HG02588 (cell line): ENCODE results near the gene GPR89A.
A peak's percentile ranks its signal among the peaks of the same experiment; 100 is the strongest.
"Not testable (repeated sequence)": the region's sequence is repeated elsewhere in the genome, so short reads cannot be mapped to it uniquely, and the experiment has no call there.

Source experiments
- ATAC-seq: cut with Tn5 transposase; IDR thresholded peaks from one replicate; pipeline ENCODE4 v1.9.1; 2021; ENCODE audit warnings: mild to moderate bottlenecking, moderate library complexity; ENCODE audit not compliant: unreplicated experiment

Gene GPR89A

DNA sequence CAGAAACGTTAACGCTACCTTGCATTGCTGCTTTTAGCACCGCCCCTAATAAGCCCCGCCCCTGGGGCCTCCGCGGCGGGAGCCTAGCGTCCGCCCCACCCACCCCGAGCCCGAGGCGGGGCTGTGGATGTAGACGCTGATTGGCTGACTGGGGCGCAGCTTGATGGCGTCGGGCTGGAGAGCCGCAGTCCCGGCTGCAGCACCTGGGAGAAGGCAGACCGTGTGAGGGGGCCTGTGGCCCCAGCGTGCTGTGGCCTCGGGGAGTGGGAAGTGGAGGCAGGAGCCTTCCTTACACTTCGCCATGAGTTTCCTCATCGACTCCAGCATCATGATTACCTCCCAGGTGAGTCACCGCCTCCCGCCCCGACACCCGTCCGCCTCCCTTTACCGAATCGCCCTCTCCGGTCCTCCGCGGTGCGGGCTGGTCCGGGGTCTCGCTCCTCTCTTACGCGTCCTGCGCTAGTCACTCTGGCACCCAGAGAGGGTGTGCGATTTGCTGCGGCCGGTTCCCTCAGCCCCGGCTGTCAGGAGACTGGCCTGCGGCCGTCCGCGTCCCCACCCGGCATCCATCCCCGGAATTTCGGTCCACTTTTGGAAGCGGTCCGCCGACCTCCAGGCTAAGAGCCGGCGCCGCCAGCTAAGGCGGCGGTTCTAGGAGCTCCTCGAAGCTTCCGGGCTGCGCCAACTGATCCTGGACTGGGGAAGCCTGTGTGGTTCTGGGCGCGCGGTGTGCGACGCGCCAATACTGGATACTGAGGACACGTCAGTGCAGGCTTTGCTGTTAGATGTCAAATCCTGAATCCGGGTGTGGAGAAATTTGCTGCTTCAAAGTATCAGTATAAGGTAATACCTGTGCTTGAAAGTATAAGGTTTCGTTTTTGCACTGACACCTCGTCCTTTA, at the start of gene GPR89A:
TSS of gene GPR89A (plus strand) at position 156 of the 901 bp plus-strand sequence. CDS start at position 302, 146 bp downstream.
- ATAC-seq = peak; percentile 96

DNA sequence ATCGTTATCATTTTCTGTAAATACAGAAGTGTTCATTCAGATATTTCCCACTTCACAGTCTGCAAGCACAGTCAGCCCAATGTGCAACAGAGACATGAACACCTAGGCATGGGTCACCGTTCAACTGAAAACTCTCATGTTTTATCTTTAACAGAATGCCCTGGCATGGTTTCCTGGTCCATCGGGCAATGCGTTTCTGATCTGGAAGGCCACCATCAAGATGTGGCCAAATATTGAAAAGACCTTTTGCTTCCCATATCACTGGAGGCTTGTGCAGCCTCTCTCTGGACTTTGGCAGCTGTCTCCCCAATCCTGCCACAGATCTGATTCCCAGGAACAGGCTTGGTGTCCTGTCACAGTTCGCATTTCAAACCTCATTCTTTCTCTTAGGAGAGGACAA, 21.0 kb upstream of the GPR89A start:
- ATAC-seq = not testable (repeated sequence)

DNA sequence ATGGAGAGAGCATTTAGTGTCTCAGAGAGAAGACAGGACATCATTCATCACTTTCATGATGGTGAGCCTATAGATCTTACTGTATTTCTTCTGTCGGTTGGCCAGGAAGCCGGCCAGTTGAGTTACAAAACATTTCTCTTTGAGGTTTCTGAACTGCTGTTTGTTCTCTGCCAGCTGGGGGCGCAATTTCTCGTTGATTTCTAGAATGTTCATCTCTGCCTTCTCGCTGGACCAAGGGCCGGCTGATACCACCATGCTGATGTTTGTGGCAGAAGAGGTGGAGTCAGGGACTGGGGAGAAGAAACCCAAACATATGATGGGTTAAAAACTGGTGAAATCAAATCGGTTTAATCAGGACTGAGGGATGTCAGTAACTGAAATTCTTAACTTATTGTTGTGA, 17.0 kb upstream of the GPR89A start:
- not testable (repeated sequence) for ATAC-seq

DNA sequence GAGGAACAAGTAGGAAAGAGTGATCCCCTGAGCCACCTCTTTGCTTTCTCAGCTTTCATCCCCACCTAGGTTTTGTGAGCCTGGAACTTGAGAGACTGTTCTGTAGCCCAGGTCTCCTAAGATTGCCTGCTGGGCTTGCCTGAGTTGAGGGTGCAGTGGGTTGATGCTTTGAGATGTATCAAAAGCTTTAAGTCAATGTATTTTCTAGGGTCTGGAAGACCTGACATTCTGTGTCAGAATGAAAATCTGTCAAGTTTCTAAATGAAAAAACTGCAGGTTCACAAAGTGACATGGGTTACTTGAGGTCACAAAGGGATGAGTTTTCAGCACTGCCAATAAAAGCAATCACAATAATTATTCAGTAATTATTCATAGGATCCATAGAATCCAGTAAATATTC, 15.4 kb upstream of the GPR89A start:
- not testable (repeated sequence) for ATAC-seq

DNA sequence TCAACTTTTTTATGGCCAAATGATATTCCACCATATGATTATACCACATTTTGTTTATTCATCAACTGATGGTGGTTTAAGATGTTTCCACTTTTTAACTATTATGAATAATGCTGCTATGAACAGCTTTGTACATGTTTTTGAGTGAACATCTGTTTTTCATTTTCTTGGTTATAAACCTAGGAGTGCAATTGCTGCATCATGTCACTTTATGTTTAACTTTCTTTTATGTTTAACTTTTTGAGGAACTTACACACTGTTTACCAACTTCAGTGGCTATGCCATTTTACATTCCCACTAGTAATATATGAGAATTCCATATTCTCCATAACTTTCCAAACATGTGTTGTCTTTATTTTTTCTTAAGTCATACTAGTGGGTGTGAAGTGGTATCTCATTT, 12.4 kb upstream of the GPR89A start:
- ATAC-seq = not testable (repeated sequence)

DNA sequence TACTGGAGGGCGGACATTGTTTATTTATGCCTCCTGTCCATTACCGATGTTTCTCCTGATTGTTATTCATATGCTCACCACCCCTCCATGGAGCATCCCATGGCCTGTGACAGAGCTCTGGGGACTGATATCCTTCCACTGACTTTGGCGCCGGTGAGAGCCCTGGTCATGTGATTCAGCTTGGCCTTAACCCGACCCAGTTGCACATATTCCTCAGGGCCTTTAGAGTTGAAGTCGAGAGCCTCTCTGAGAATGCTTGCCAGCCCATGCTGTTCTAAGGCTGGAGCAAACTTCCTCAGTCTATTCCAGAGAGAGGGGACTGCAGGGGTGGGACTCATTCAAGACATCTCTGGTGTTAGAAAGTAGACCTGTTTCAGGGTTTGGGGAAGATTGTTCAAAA, 11.6 kb upstream of the GPR89A start:
- ATAC-seq = not testable (repeated sequence)

DNA sequence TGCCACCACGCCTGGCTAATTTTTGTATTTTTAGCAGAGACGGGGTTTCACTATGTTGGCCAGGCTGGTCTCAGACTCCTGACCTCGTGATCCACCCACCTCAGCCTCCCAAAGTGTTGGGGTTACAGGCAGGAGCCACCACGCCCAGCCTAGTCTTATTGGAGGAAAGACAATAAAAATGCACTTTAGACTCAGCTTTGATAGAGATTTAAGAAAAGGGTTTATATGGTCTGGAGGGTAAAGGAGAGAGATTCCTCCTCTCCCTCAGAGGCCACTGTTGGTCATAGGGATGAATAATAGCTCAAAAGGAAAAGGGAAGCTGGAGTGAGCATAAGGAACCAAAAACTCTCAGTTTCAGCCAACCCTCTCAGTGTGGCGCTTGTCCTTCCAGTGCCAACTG, 8.4 kb upstream of the GPR89A start:
- ATAC-seq = not testable (repeated sequence)

DNA sequence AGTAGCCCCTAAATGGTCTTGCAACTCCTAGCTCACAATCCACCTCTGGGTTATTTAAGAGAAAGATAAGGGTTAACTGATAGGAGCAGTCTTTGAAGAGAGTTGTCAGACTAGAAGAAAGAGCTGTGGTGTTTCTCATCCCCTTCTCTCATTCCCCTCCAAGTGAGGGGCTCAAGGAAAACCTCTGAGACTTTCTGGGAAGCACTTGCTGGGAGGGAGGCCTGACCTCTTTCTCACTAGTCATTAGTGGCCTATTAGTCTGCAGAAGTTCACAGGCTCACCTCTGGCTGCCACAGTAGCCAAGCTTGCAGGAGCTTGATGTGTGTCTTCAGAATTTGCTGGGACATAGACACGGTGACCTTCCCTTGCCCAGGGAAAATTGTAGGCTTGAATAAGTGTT, 6.2 kb upstream of the GPR89A start:
- ATAC-seq = no peak

DNA sequence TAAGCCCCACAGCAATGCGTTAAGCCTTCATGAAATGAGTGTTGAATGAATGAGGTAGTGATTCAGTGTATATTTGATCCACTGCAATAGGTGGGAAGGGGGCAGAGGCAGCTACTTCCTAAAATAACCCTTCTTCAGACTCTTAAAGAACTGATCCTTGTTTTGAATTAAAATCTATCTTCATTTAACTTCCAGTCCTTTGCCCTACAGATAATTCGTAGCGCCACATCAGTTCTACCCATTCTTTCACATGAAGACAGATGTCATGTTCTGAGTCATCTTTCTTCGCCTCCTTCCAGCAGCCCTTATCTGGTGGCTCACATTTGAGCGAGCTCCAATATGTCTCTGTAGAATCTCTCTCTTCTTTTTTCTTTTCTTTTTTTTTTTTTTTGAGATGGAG, 948 bp upstream of the GPR89A start:
- not testable (repeated sequence) for ATAC-seq

DNA sequence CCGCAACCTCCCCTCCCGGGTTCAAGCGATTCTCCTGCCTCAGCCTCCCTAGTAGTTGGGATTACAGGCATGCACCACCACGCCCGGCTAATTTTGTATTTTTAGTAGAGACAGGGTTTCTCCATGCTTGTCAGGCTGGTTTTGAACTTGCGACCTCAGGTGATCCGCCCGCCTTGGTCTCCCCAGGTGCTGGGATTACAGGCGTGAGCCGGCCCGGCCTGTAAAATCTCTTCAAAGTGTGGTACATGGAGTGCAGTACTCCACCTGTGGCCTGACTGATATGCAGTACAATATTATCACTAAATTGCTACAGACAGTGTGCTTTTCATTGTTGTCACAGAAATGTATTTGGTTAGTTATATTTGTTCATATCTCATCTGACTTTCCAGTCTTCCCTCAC, 499 bp upstream of the GPR89A start:
- not testable (repeated sequence) for ATAC-seq

DNA sequence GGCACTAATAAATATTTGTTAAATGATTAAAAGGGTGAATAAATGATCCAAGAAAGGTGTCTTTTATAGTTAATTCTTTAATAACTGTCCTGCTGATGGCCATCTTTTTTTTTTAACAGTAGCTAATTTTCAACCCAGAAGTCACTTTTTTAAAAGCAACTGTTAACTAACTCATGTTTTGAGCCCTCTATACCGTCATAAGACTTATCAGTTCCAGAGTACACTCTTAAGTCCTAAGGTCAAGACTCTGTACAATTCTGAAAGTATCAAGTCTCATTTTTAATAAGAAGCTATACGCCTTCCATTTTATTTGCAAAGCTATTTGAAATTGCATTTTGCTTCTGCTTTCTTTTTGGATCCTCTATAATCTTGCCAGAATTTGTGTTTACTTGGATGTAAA, 3.0 kb downstream of the GPR89A start:
- not testable (repeated sequence) for ATAC-seq

DNA sequence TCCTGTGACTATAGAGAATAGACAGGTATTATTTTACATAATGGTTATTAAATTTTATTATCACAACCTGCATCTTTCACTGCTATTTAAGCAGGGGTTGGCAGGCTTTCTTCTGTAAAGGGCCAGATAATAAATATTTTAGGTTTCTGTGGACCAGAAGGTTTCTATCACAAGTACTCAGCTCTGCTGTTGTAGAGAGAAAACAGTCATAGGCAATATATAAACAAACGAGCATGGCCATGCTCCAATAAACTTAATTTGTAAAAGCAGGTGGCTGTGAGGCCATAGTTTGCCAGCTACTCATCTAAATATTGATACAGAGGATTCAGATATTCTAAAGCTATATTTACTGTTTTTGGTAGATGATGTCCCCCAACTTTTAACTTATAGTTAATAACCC, 12.3 kb downstream of the GPR89A start:
- ATAC-seq = not testable (repeated sequence)

DNA sequence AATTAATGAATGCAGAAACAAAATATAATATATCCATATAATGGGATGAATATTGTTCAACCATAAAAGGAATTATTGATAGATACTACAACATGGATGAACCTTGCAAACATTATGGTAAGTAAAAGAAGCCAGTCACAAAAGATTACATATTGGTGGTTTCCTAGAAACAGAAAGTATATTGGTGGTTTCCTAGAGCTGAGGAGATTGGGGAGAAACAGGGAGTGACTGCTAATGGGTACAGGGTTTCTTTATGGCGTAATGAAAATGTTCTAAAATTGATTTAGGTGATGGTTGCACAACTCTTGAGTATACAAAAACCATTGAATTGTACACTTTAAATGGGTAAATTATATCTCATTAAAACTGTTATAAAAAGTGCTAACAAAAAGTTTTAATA, 14.4 kb downstream of the GPR89A start:
- not testable (repeated sequence) for ATAC-seq

DNA sequence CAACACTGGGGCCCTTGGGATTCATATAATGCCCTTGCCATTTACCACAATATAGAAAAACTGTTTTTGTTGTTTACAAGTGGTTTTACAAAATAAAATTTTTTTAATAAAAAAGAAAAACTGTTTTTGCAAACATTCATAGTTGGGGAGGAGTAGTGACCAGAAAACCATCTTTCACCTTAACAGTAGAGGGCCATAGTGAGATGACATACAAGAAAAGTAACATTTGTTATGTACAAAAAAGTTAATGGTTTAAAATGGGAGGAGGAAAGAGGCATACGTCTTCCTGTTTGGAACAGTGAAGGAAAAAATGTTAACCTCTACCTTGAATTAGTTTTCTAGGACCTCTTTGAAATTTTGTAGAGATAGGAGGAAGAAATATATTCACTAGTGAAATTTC, 28.4 kb downstream of the GPR89A start:
- not testable (repeated sequence) for ATAC-seq

DNA sequence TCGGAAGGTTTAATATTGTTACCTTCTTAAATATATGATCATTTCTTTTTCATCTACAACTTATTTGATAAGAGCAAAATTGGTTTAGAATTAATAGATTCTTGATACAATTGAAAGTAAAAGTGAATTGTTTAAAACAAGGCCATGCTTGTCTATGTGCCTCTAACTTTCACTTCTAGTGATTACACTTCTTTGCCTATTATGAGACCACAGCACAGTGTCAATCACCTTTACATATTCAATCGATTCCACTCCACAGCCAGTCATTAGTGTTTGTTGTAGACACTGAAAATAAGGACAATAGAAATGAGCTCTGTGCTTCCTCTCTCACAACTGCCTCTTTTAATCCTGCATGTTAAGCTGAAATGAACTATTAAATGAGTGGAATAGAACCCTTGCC, 34.1 kb downstream of the GPR89A start:
- ATAC-seq = not testable (repeated sequence)

DNA sequence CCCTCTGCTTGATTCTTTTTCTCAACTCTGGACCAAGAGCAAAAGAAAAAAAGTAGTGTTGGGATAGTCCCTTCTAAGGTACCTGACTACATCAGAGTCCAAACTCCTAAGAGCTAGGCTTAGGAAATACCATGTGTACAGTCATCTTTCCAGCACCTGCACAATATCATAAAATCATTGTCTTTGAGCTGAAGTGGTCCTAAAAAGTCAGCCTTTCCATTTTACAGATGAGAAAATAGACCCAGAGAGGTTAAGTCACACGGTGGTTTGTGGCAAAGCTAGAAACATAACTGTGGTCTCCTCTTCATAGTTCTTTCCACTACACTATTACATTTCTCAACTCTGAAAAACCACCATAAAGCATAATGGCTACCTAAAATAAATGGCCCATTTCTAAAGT, 36.2 kb downstream of the GPR89A start:
- not testable (repeated sequence) for ATAC-seq

DNA sequence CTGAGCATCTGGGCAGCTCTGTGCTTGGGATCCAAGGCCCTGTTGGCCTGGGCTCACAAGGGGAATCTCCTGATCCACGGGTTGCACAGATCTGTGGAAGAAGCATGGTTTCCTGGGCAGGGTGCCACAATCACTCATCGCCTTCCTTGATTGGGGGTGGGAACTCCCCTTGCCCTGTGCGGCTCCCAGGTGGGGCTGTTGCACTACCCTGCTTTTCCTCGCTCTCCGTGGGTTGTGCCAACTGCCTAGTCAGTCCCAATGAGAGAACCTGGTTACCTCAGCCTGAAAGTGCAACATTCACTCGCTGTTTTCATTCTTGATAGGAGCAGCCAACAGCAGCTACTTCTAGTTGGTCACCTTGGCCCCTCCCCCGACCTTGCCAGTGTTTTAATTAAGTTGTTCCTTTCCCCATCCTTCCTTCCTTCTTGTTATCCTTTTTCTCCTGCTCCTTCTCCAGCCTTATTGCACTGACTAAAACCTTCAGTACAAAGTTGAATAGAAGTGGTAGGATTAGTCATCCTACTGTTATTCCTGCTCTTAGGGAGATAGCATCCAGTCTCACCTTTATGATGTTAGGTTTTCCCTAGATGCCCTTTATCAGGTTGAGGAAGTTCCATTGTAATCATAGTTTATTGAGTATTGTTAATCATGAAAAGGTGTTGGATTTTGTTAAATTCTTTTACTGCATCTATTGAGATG, 48.6 kb downstream of the GPR89A start:
- ATAC-seq = not testable (repeated sequence)

DNA sequence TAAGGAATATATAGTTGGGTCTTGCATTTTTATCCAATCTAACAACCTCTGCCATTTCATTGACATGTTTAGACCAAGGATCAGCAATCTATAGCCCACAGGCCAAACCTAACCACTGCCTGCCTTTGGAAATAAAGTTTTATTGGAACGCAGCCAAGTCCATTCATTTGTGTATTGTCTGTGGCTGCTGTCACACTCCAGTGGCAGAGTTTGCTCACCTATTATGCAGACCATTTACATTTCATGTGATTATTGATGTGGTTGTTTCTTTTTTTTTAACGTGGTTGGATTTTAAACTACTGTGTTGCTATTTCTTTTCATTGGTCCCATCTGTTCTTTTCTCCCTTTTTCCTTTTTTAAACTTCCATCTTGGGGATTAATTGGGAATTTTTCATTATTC, 54.7 kb downstream of the GPR89A start:
- ATAC-seq = not testable (repeated sequence)

DNA sequence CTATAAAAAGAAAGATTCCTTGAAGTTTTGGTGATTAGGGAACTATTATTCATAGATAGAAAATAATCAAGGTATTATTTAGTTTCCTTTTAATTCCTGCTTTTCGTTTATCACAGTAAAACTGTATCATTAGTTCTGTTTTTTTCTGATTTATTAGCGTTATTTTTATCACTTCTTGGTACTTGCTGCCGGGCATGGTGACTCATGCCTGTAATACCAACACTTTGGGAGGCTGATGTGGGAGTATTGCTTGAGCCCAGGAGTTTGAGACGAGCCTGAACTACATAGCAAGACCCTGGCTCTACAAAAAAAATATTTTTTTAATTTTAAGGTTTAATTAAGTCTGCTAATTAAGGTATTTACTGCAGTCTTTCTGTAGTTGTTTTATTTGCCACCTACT, 57.2 kb downstream of the GPR89A start:
- ATAC-seq = not testable (repeated sequence)

DNA sequence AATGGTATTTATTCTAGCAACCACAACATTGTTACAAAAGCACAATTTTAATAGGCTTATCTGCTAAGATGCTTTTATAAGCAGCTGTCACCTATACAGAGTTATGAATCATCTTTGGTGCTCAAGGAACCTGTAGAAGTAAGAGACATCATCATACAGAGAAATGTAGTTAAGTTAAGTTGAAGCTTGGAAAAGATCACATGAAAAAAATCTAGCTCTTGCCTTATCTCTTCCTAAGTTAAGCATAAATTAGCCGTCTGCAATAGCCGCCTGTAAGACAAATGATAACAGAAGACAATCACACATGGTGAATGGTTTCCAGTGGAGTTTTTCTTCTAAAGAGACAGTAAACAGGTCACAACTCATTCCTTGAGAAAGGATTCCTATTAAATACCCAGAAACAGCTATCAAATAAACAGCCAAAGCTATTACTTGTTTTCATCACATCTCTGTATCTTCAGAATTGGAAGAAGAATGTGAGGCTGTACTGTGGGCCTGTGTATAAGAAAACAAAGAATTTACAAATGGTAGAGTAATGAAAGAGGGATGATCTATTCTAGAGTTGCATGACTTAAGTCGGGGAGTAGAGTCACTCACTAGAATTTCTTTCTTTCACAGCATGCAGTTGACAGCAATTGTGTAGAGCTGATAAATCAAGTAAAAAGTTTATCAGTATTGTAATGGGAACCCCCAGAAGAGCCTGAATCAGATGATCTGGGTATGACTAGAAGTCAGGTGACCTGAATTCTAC, 63.4 kb downstream of the GPR89A start:
- ATAC-seq = not testable (repeated sequence)

DNA sequence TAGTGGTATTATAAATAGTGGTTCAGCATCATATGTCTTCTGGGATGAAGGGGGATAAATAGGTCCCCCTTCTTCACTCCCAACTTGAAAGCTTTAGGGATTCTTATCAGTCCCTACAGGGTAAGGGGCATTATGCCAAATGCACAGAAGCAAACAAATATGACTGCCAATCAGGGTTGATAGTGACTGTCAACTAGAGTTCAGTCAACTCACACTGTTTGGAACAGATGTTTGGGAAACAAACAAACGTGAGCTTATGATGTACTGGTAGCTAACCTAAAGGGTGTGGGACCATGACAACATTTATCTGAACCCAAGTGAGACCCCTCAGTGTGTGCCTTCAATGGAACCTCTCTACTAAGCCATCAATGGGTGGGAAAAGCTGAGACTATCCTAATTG, 65.4 kb downstream of the GPR89A start:
- not testable (repeated sequence) for ATAC-seq
